ENCODE results near the gene NODAL.
A peak's percentile ranks its signal among the peaks of the same experiment; 100 is the strongest.

The NODAL gene

GRCh38 chr10:70480239-70480861, 38.9 kb upstream of the NODAL start:
- H3K4me3 ChIP-seq (ENCODE audit: low read depth, low read length): no peak overlapping the region
- no peak for DNase-seq (ENCODE audit: low read depth)
- TF ChIP-seq CTCF (conservative IDR thresholded peaks at IDR 0.05; ENCODE audit: low read depth, low read length): no peak

- no peak for TF ChIP-seq CTCF (conservative IDR thresholded peaks at IDR 0.05; ENCODE audit: low read depth, low read length)
- no peak overlapping the region for H3K4me3 ChIP-seq (ENCODE audit: low read depth, low read length)
- DNase-seq (ENCODE audit: low read depth): no peak
Observed at GRCh38 chr10:70479626-70480238, 38.3 kb upstream of the NODAL start.

GRCh38 chr10:70479165-70479581, 37.7 kb upstream of the NODAL start:
- TF ChIP-seq CTCF (conservative IDR thresholded peaks at IDR 0.05; ENCODE audit: low read depth, low read length): no peak
- peak overlapping the region; percentile 47 for H3K4me3 ChIP-seq (ENCODE audit: low read depth, low read length)

GRCh38 chr10:70478191-70479164, 37.0 kb upstream of the NODAL start, which contains the start of gene PALD1:
Gene PALD1 (plus strand): TSS chr10:70478767. CDS start chr10:70525952, 47,185 bp downstream.
- H3K4me3 ChIP-seq (ENCODE audit: low read depth, low read length): peak within 1 kb of the TSS; percentile 47
- TF ChIP-seq CTCF (conservative IDR thresholded peaks at IDR 0.05; ENCODE audit: low read depth, low read length): peak; percentile 8
- DNase-seq (ENCODE audit: low read depth): peak; percentile 12

More at GRCh38 chr10:70479165-70479581, 37.7 kb upstream of the NODAL start:
- DNase-seq (ENCODE audit: low read depth): no peak

- no peak for TF ChIP-seq CTCF (conservative IDR thresholded peaks at IDR 0.05; ENCODE audit: low read depth, low read length)
- no peak overlapping the region for H3K4me3 ChIP-seq (ENCODE audit: low read depth, low read length)
- peak; percentile 14 for DNase-seq (ENCODE audit: low read depth)
Observed at GRCh38 chr10:70477661-70478162, 36.2 kb upstream of the NODAL start.

- TF ChIP-seq CTCF (conservative IDR thresholded peaks at IDR 0.05; ENCODE audit: low read depth, low read length): no peak
- no peak for DNase-seq (ENCODE audit: low read depth)
- H3K4me3 ChIP-seq (ENCODE audit: low read depth, low read length): no peak overlapping the region
Observed at GRCh38 chr10:70476249-70477035, 35.0 kb upstream of the NODAL start.

Data from choroid plexus epithelial cell (primary cell).